HCT116 (cell line): Measurements from ENCODE around the gene CCDC177. TPM values are rescaled to one million over a fixed set of nuclear protein-coding genes. Genes with fewer than 3 reads are reported as not detected.

Experiments used
- ATAC-seq: fragments of 200-7000 bp; cut with Tn5 transposase; 2 replicates; pipeline ENCODE4 v1.9.1; 2020; ENCODE audit warnings: mild to moderate bottlenecking, moderate library complexity
- BruUV-seq: library from RNA; stranded (reverse); fragments of 400-500 nt; replicated peaks from 2 replicates; lab custom pipeline; 2021; lab: Mats Ljungman, UMichigan
- CTCF ChIA-PET: fragments of 300-600 bp; sonication (Branson Sonifier 250); formaldehyde crosslinking; loops from one replicate; lab custom pipeline; 2021; ENCODE audit warnings: antibody characterized with exemption; lab: Charles Lee
- POLR2A ChIA-PET: fragments of 300-600, 350-600 bp; sonication (Branson Sonifier 250); formaldehyde crosslinking; loops from one replicate; lab custom pipeline; 2021; ENCODE audit warnings: antibody characterized with exemption; lab: Charles Lee
- RAD21 ChIA-PET, 2 experiments: fragments of 300-600 bp; sonication (Branson Sonifier 250); formaldehyde crosslinking; loops; one replicate each; lab custom pipeline; 2023; ENCODE audit warnings: low total read pairs in 2 of 2; ENCODE audit not compliant: uncharacterized antibody in 2 of 2, unreplicated experiment in 2 of 2, low non-redundant PET in 1 of 2; lab: Charles Lee
- DNase-seq: peaks from one replicate; pipeline ENCODE4 v3.0.0-alpha.2; 2010; ENCODE audit warnings: low read depth, low spot score
- H2AFZ ChIP-seq: fragments of 200-600 bp; shearing (Covaris generic), sonication (generic); 2 replicates; pipeline ENCODE4 v1.6.1; 2017; ENCODE audit warnings: low read depth, mixed run types, mixed read lengths, antibody characterized with exemption, low read length; ENCODE audit not compliant: poor library complexity, severe bottlenecking
- H3K27ac ChIP-seq: 2 replicates; pipeline ENCODE4 v1.5.1; 2012; ENCODE audit warnings: low read depth, low read length
- H3K27me3 ChIP-seq: fragments of 200-600 bp; sonication (generic); 2 replicates; pipeline ENCODE4 v1.6.1; 2016; ENCODE audit warnings: mixed run types, low read length, mixed read lengths; ENCODE audit not compliant: insufficient read depth
- H3K36me3 ChIP-seq, 2 experiments: fragments of 200-500 bp in 1 of 2; fragments of 200-600 bp in 1 of 2; sonication (Bioruptor generic) in 1 of 2; sonication (generic) in 1 of 2; 2 replicates each; pipeline versions ENCODE4 v1.5.1 to v1.6.1; 2014 to 2016; ENCODE audit warnings: low read length in 2 of 2, inconsistent platforms in 1 of 2, mixed read lengths in 1 of 2, mixed run types in 1 of 2; ENCODE audit not compliant: insufficient read depth in 2 of 2, control insufficient read depth in 1 of 2
- H3K4me1 ChIP-seq, 2 experiments: fragments of 200-600 bp in 1 of 2; sonication (generic) in 1 of 2; 2 replicates each; pipeline versions ENCODE4 v1.5.1 to v1.6.1; 2012 to 2017; ENCODE audit warnings: low read length in 2 of 2, inconsistent platforms in 1 of 2, mild to moderate bottlenecking in 1 of 2, mixed read lengths in 1 of 2, mixed run types in 1 of 2, moderate library complexity in 1 of 2; ENCODE audit not compliant: insufficient read depth in 2 of 2, control insufficient read depth in 1 of 2
- H3K4me2 ChIP-seq: fragments of 200-600 bp; sonication (generic); 2 replicates; pipeline ENCODE4 v1.6.1; 2017; ENCODE audit warnings: mixed run types, low read length, mixed read lengths
- H3K4me3 ChIP-seq, 2 experiments: fragments of 200-600 bp in 1 of 2; sonication (generic) in 1 of 2; replicated peaks in 1 of 2; 2 replicates each; pipeline ENCODE4 v1.5.1; 2011 to 2016; ENCODE audit warnings: low read length in 2 of 2, control low read depth in 1 of 2, low read depth in 1 of 2, mild to moderate bottlenecking in 1 of 2, mixed read lengths in 1 of 2, mixed run types in 1 of 2
- H3K79me2 ChIP-seq: fragments of 200-600 bp; sonication (generic); 2 replicates; pipeline ENCODE4 v1.6.1; 2017; ENCODE audit warnings: mild to moderate bottlenecking, mixed run types, low read length, moderate library complexity, mixed read lengths; ENCODE audit not compliant: insufficient read depth
- H3K9ac ChIP-seq: fragments of 200-600 bp; sonication (generic); 2 replicates; pipeline ENCODE4 v1.6.1; 2016; ENCODE audit warnings: low read length, mixed read lengths
- H3K9me2 ChIP-seq: fragments of 200-600 bp; sonication (generic), shearing (Covaris generic); 2 replicates; pipeline ENCODE4 v1.6.1; 2017; ENCODE audit warnings: mixed run types, mild to moderate bottlenecking, moderate library complexity; ENCODE audit not compliant: insufficient read depth
- H3K9me3 ChIP-seq, 2 experiments: fragments of 200-500 bp in 1 of 2; fragments of 200-600 bp in 1 of 2; sonication (Bioruptor generic) in 1 of 2; sonication (generic) in 1 of 2; 2 replicates each; pipeline ENCODE4 v1.6.1; 2014 to 2017; ENCODE audit warnings: low read length in 2 of 2, mixed read lengths in 2 of 2, inconsistent platforms in 1 of 2, low read depth in 1 of 2, mild to moderate bottlenecking in 1 of 2, mixed run types in 1 of 2, moderate library complexity in 1 of 2; ENCODE audit not compliant: control insufficient read depth in 1 of 2, insufficient read depth in 1 of 2
- H4K20me1 ChIP-seq: fragments of 200-600 bp; sonication (generic), shearing (Covaris generic); 2 replicates; pipeline ENCODE4 v1.6.1; 2017; ENCODE audit warnings: mixed run types, mild to moderate bottlenecking, moderate library complexity; ENCODE audit not compliant: insufficient read depth
- EGR1 ChIP-seq: IDR thresholded peaks from 2 replicates; pipeline ENCODE4 v1.6.1; 2012; ENCODE audit warnings: low read depth
- ELF1 ChIP-seq: IDR thresholded peaks from 2 replicates; pipeline ENCODE4 v1.6.1; 2012; ENCODE audit warnings: low read depth, borderline replicate concordance
- EZH2 ChIP-seq: fragments of 200-600 bp; sonication (generic); IDR thresholded peaks from 2 replicates; pipeline ENCODE4 v1.6.1; 2017; ENCODE audit warnings: antibody characterized with exemption, mixed run types
- EZH2phosphoT487 ChIP-seq: fragments of 200-600 bp; IDR thresholded peaks from 2 replicates; pipeline ENCODE4 v1.6.1; 2018; ENCODE audit warnings: antibody characterized with exemption, borderline replicate concordance
- MAX ChIP-seq: IDR thresholded peaks from 2 replicates; pipeline ENCODE4 v1.6.1; 2012
- POLR2A ChIP-seq: IDR thresholded peaks from 2 replicates; pipeline ENCODE4 v1.7.0; 2011; ENCODE audit warnings: borderline replicate concordance; ENCODE audit not compliant: insufficient read depth, insufficient read length; ENCODE audit errors: extremely low read depth
- POLR2AphosphoS5 ChIP-seq: IDR thresholded peaks from 2 replicates; pipeline ENCODE4 v1.6.1; 2011; ENCODE audit warnings: mild to moderate bottlenecking, low read depth, low read length, moderate library complexity
- YY1 ChIP-seq: IDR thresholded peaks from 2 replicates; pipeline ENCODE4 v1.6.1; 2011; ENCODE audit warnings: low read length, low read depth, moderate library complexity, mild to moderate bottlenecking; ENCODE audit not compliant: insufficient replicate concordance; ENCODE audit errors: extremely low read depth
- ZBTB33 ChIP-seq: IDR thresholded peaks from 2 replicates; pipeline ENCODE4 v1.6.1; 2011; ENCODE audit warnings: mild to moderate bottlenecking, low read length, moderate library complexity; ENCODE audit not compliant: insufficient replicate concordance; ENCODE audit errors: extremely low read depth
- intact Hi-C: fragments of 100-400 bp; cut with micrococcal nuclease; formaldehyde crosslinking; loops from 2 replicates; pipeline ENCODE4 v1.10.0; 2022
- total RNA-seq: library from RNA; stranded (reverse); gene quantifications from one replicate; pipeline ENCODE4 v1.2.1, GENCODE V29; 2021; ENCODE audit not compliant: unreplicated experiment

The CCDC177 gene
- total RNA-seq, 1 experiment from 2014 or later, result not detected

GRCh38 chr14:69538766-69539165 is 35.9 kb downstream of the CCDC177 start:
- no TSS peak for BruUV-seq
- Histone ChIP-seq H2AFZ (no peak overlapping the region), H3K4me2 (no peak overlapping the region), H3K79me2 (no peaks in the 10 kb centered on the region), H4K20me1 (no peaks in the 10 kb centered on the region), H3K9me2 (no peaks in the 10 kb centered on the region), H3K4me3 (no peak overlapping the region), H3K27ac (no peak overlapping the region), H3K9ac (no peak overlapping the region), H3K27me3 (no peaks in the 10 kb centered on the region), H3K9me3 (no peaks in the 10 kb centered on the region)
- no peak for ATAC-seq
- intact Hi-C loops, result no loop called here
- POLR2A ChIA-PET, result no interaction called here
- CTCF ChIA-PET, result no interaction called here
- no peak for DNase-seq
- no peak for TF ChIP-seq POLR2A
- TF ChIP-seq ELF1, result no peak
- no peak for TF ChIP-seq EGR1
- no peak for TF ChIP-seq YY1
- no peak for TF ChIP-seq EZH2phosphoT487
- no peak for TF ChIP-seq MAX
- no peak for TF ChIP-seq ZBTB33
- no peak for TF ChIP-seq EZH2
- no peak for TF ChIP-seq POLR2AphosphoS5
- TF ChIP-seq, all 23 proteins: peak for 0
- 0 out of 4 replicates have a peak, but pooled peaks cover 0 to 3% of the 10 kb centered on the region in 2 experiments for H3K4me1 ChIP-seq
- H3K36me3 ChIP-seq, result no peaks in the 10 kb centered on the region
- RAD21 ChIA-PET, result no interaction called here
